ENCODE measurements around the gene ARPC1A. TPM values are rescaled to one million over a fixed set of nuclear protein-coding genes. Genes with fewer than 3 reads are reported as not detected.
"Not testable (repeated sequence)": the region's sequence is repeated elsewhere in the genome, so short reads cannot be mapped to it uniquely, and the experiment has no call there.

ARPC1A gene
- total RNA-seq, 1 donor from 2014 or later, result 269 TPM

DNA sequence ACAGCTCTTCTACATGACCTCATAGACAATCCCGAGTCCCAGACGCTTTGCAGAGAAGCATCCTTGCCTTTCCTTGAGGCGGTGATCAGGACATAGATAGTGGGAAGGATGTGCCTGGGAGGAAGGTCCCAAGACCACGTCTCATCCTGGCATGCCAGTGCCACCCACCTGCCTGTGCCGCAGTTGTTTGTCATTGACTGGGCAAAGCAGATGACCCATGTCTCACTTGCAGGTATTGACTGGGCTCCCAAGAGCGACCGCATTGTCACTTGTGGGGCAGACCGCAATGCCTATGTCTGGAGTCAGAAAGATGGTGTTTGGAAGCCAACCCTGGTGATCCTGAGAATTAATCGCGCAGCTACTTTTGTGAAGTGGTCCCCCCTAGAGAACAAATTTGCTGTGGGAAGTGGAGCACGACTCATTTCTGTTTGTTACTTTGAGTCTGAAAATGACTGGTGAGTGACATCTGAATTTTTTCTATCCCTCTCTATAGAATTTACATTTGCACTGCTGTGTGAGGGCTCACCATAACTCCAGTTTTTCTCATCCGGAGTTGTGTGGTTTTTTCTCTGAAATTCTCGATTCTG, 18.5 kb downstream of the ARPC1A start:
- no peak for FAIRE-seq
- peaks cover 24% of the 10 kb centered on the region for H3K36me3 ChIP-seq (ENCODE audit: control insufficient read depth, insufficient read depth, low read length)

GRCh38 chr7:99350641-99351040, 24.9 kb downstream of the ARPC1A start:
- FAIRE-seq; H3K27me3 ChIP-seq (ENCODE audit: control insufficient read depth, insufficient read depth, low read length); DNase-seq (ENCODE audit: low read depth); H3K4me3 ChIP-seq (ENCODE audit: low read depth, low read length): not testable (repeated sequence)
- peaks cover 24% of the 10 kb centered on the region for H3K36me3 ChIP-seq (ENCODE audit: control insufficient read depth, insufficient read depth, low read length)

More for the DNA sequence above, 18.5 kb downstream of the ARPC1A start:
- Histone ChIP-seq H3K27me3 (ENCODE audit: control insufficient read depth, insufficient read depth, low read length) (no peaks in the 10 kb centered on the region), H3K4me3 (ENCODE audit: low read depth, low read length) (no peak overlapping the region)
- no peak for DNase-seq (ENCODE audit: low read depth)
- TF ChIP-seq CTCF (IDR thresholded peaks at IDR 0.05; ENCODE audit: insufficient read depth, low read length, severe bottlenecking), result no peak

GRCh38 chr7:99352247-99352646, 26.5 kb downstream of the ARPC1A start:
- Histone ChIP-seq H3K36me3 (ENCODE audit: control insufficient read depth, insufficient read depth, low read length) (peaks cover 19% of the 10 kb centered on the region), H3K27me3 (ENCODE audit: control insufficient read depth, insufficient read depth, low read length) (no peaks in the 10 kb centered on the region), H3K4me3 (ENCODE audit: low read depth, low read length) (no peak overlapping the region)
- FAIRE-seq (no peak), DNase-seq (ENCODE audit: low read depth) (no peak)
- TF ChIP-seq CTCF (IDR thresholded peaks at IDR 0.05; ENCODE audit: insufficient read depth, low read length, severe bottlenecking), result no peak

GRCh38 chr7:99355098-99355497, 29.4 kb downstream of the ARPC1A start:
- FAIRE-seq, result no peak

DNA sequence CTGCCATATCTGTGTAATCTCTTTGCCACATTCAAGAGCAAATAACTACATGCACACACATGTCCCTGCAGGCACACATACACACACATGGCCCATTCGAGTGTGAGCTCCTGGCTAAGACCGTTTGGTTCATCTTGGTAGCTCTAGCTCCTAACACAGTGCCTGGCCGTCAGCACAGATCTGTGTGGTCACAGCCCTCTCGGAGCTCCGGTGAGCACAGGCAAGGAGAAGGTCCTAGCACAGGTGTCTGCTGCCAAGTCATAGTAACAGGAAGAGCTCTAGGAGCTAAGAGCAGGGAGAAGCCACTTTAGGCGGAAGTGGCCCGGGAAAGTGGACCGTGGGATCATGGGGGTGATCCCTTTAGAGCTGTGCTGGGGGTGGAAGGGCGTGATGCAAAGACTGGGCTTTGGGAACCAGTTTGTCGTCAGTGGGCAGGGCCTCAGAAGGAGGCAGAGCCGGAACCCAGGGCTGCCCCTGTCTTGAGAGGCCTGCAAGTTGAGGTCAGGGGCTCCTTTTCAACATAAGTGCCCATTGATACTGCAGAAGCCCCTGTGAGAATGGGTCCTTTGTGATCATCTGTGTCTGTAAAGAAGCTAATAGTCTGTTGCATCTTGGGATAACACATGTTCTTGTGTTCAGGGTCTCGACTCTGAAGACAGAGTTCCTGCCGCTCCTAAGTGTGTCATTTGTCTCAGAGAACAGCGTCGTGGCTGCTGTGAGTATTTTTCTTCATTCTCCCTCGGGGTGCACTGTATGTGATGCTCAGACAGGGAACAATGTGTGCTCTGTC, 32.2 kb downstream of the ARPC1A start:
- no peak for TF ChIP-seq CTCF (IDR thresholded peaks at IDR 0.05; ENCODE audit: insufficient read depth, low read length, severe bottlenecking)
- Histone ChIP-seq H3K36me3 (ENCODE audit: control insufficient read depth, insufficient read depth, low read length) (peaks cover 26% of the 10 kb centered on the region), H3K4me3 (ENCODE audit: low read depth, low read length) (no peak overlapping the region), H3K27me3 (ENCODE audit: control insufficient read depth, insufficient read depth, low read length) (no peaks in the 10 kb centered on the region)
- DNase-seq (ENCODE audit: low read depth), result no peak
- no peak for FAIRE-seq

More at GRCh38 chr7:99355098-99355497, 29.4 kb downstream of the ARPC1A start:
- H3K36me3 ChIP-seq (ENCODE audit: control insufficient read depth, insufficient read depth, low read length), result peaks cover 29% of the 10 kb centered on the region
- H3K27me3 ChIP-seq (ENCODE audit: control insufficient read depth, insufficient read depth, low read length), result no peaks in the 10 kb centered on the region
- H3K4me3 ChIP-seq (ENCODE audit: low read depth, low read length), result no peak overlapping the region
- TF ChIP-seq CTCF (IDR thresholded peaks at IDR 0.05; ENCODE audit: insufficient read depth, low read length, severe bottlenecking), result no peak
- DNase-seq (ENCODE audit: low read depth), result no peak

DNA sequence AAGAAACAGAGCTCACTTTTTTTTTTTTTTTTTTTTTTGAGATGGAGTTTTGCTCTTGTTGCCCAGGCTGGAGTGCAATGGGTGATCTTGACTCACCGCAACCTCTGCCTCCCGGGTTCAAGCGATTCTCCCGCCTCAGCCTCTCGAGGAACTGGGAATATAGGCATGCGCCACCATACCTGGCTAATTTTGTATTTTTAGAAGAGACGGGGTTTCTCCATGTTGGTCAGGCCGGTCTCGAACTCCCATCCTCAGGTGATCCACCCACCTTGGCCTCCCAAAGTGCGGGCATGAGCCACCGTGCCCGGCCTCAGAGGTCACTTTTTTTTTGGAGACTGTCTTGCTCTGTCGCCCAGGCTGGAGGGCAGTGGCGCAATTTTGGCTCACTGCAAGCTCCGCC, 32.8 kb downstream of the ARPC1A start:
- peaks cover 27% of the 10 kb centered on the region for H3K36me3 ChIP-seq (ENCODE audit: control insufficient read depth, insufficient read depth, low read length)
- not testable (repeated sequence) for FAIRE-seq; DNase-seq (ENCODE audit: low read depth); H3K4me3 ChIP-seq (ENCODE audit: low read depth, low read length); H3K27me3 ChIP-seq (ENCODE audit: control insufficient read depth, insufficient read depth, low read length)

Measured in bronchial epithelial cell (primary cell).